Esophagus squamous epithelium (tissue), 5 donors: ENCODE data around the gene GLRX. TPM values are rescaled to one million over a fixed set of nuclear protein-coding genes. Genes with fewer than 3 reads are reported as not detected.

ENCODE experiments used
- DNase-seq: peaks from one replicate; lab custom pipeline; 2025; lab: John Stamatoyannopoulos, UW
- H3K27ac ChIP-seq, 4 donors: fragments of 200-600 bp; sonication (generic); one replicate each; pipeline ENCODE4 v1.5.1; 2016 to 2019; ENCODE audit warnings: mild to moderate bottlenecking in 1 of 4
- H3K27me3 ChIP-seq, 4 donors: fragments of 200-600 bp; sonication (generic); 1 replicate in 3 of 4; 2 replicates in 1 of 4; pipeline versions ENCODE4 v1.5.1 to v1.6.0; 2017 to 2021; ENCODE audit warnings: antibody characterized with exemption in 1 of 4
- H3K36me3 ChIP-seq, 3 donors: fragments of 200-600 bp; sonication (generic); one replicate each; pipeline ENCODE4 v1.5.1; 2016 to 2019
- H3K4me1 ChIP-seq, 3 donors: fragments of 200-600 bp; sonication (generic); one replicate each; pipeline ENCODE4 v1.5.1; 2017 to 2019
- H3K4me3 ChIP-seq, 4 donors: fragments of 200-600 bp; sonication (generic); 1 replicate in 3 of 4; 2 replicates in 1 of 4; pipeline ENCODE4 v1.5.1; 2016 to 2019; ENCODE audit warnings: mild to moderate bottlenecking in 2 of 4, moderate library complexity in 1 of 4
- H3K9me3 ChIP-seq, 3 donors: fragments of 200-600 bp; sonication (generic); one replicate each; pipeline ENCODE4 v1.5.1; 2016 to 2019
- POLR2A ChIP-seq, 4 donors: fragments of 450-650 bp; IDR thresholded peaks; one replicate each; pipeline ENCODE4 v1.6.1; 2017; ENCODE audit warnings: antibody characterized with exemption in 4 of 4, mild to moderate bottlenecking in 4 of 4, moderate library complexity in 3 of 4
- WGBS, 2 donors: methylation state at CpG; one replicate each; pipeline ENCODE4 v1.1.5; 2018; 5-methylcytosine and 5-hydroxymethylcytosine counted together
- intact Hi-C: fragments of 100-400 bp; cut with DNase I; formaldehyde crosslinking; loops from one replicate; pipeline ENCODE4 v1.15.0; 2022
- total RNA-seq, 4 donors: library from RNA; depleted of rRNA; stranded (reverse); fragments of >200 nt; gene quantifications; one replicate each; pipeline ENCODE4 v1.1.0, GENCODE V29; 2016
- TF ChIP-seq, protein P1 (sequence below), 6 experiments: fragments of 450-650 bp in 4 of 6; fragments of 200-600 bp in 2 of 6; sonication (generic) in 2 of 6; IDR thresholded peaks; one replicate each; pipeline ENCODE4 v1.5.1; 2016 to 2019; ENCODE audit warnings: antibody characterized with exemption in 6 of 6, mild to moderate bottlenecking in 4 of 6, moderate library complexity in 4 of 6
- donor health status: DM: yes; HTN: yes; CAD: no.

The GLRX gene
- total RNA-seq, 4 donors from 2014 or later = 5.3 to 37.8 (median 14.2) TPM

GRCh38 chr5:95850391-95850894, 27.9 kb upstream of the GLRX start:
- no peaks in the 10 kb centered on the region for H3K9me3 ChIP-seq
- DNase-seq = no peak
- peaks cover 0 to 7% (median 5%) of the 10 kb centered on the region in 3 donors for H3K4me1 ChIP-seq
- intact Hi-C loops = no loop called here
- H3K27ac ChIP-seq = peak overlapping the region in 1 of 4 donors; percentile 21
- H3K4me3 ChIP-seq = no peak overlapping the region
- no peaks in the 10 kb centered on the region for H3K36me3 ChIP-seq
- TF ChIP-seq, protein P1, sequence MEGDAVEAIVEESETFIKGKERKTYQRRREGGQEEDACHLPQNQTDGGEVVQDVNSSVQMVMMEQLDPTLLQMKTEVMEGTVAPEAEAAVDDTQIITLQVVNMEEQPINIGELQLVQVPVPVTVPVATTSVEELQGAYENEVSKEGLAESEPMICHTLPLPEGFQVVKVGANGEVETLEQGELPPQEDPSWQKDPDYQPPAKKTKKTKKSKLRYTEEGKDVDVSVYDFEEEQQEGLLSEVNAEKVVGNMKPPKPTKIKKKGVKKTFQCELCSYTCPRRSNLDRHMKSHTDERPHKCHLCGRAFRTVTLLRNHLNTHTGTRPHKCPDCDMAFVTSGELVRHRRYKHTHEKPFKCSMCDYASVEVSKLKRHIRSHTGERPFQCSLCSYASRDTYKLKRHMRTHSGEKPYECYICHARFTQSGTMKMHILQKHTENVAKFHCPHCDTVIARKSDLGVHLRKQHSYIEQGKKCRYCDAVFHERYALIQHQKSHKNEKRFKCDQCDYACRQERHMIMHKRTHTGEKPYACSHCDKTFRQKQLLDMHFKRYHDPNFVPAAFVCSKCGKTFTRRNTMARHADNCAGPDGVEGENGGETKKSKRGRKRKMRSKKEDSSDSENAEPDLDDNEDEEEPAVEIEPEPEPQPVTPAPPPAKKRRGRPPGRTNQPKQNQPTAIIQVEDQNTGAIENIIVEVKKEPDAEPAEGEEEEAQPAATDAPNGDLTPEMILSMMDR (IDR thresholded peaks at IDR 0.05) = no peak
- TF ChIP-seq POLR2A (IDR thresholded peaks at IDR 0.05) = no peak
- WGBS, 2 donors = 84 to 88% methylated on average over 5 of the region's 5 CpGs
- H3K27me3 ChIP-seq = no peaks in the 10 kb centered on the region

DNA sequence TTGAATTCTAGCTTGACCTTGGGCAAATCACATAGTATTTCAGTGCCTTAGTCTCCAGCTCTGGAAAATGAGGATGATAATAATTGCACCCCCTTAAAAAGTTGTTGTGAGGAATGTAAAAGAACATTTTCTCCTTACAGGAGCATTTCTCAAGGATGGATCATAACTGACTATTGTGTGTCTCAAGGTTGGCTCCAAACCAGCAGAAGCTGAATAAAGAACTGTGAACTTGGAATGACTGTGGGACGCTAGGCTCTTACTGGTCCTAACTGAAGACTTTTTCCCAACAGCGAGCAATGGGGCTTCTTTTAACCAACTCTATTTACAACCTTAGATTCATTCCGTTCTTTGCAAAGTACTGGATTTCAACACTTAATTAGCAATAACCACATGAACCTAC, 26.2 kb upstream of the GLRX start:
- Histone ChIP-seq H3K36me3 (no peaks in the 10 kb centered on the region), H3K4me1 (peaks cover 0 to 7% (median 5%) of the 10 kb centered on the region in 3 donors), H3K27ac (no peak overlapping the region), H3K4me3 (no peak overlapping the region), H3K27me3 (no peaks in the 10 kb centered on the region), H3K9me3 (no peaks in the 10 kb centered on the region)
- TF ChIP-seq, protein P1 (IDR thresholded peaks at IDR 0.05) = no peak
- TF ChIP-seq POLR2A (IDR thresholded peaks at IDR 0.05) = no peak
- intact Hi-C loops = loop anchor here (5.0 kb wide), 2 partner anchors 66 to 201 kb away; partner anchors contain the start of gene RFESD
- DNase-seq = no peak
- WGBS, 2 donors = 65 to 67% methylated on average over 3 of the region's 3 CpGs

DNA sequence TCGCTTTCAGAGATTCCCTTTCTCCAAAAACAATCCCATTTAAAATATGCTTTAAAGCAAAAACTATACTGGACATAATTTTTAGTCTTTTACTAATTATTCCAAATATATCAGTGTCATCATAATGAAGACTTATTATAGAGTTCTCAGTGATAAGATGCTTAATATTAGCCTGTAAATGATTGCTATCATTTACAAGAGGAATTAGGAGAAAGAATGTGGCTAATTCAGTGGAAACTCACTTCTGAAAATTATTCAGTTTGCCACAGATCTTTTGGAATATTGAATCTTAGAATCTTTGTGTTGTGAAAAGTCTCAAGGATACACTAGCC, 24.7 kb upstream of the GLRX start:
- Histone ChIP-seq H3K27me3 (no peaks in the 10 kb centered on the region), H3K9me3 (no peaks in the 10 kb centered on the region), H3K4me3 (no peak overlapping the region), H3K27ac (no peak overlapping the region), H3K4me1 (peaks cover 0 to 19% (median 13%) of the 10 kb centered on the region in 3 donors), H3K36me3 (no peaks in the 10 kb centered on the region)
- TF ChIP-seq POLR2A (IDR thresholded peaks at IDR 0.05) = no peak
- TF ChIP-seq, protein P1 (IDR thresholded peaks at IDR 0.05) = peak in 1 of 6 experiments; percentile 20
- WGBS, 2 donors = 11% methylated on average over 1 of the region's 1 CpG
- DNase-seq = no peak
- intact Hi-C loops = loop anchor here (5.0 kb wide), 2 partner anchors 65 to 200 kb away; partner anchors contain the start of gene RFESD

- WGBS, 2 donors = 55 to 63% methylated on average over 7 of the region's 7 CpGs
- peak overlapping the region in 1 of 4 donors; percentile 16 for H3K27ac ChIP-seq
- no peaks in the 10 kb centered on the region for H3K27me3 ChIP-seq
- H3K4me3 ChIP-seq = no peak overlapping the region
- peaks cover 0 to 24% (median 13%) of the 10 kb centered on the region in 3 donors for H3K4me1 ChIP-seq
- no peaks in the 10 kb centered on the region for H3K9me3 ChIP-seq
- DNase-seq = no peak
- intact Hi-C loops = loop anchor here (5.0 kb wide), 2 partner anchors 64 to 199 kb away; partner anchors contain the start of gene RFESD
- TF ChIP-seq POLR2A (IDR thresholded peaks at IDR 0.05) = no peak
- TF ChIP-seq, protein P1 (IDR thresholded peaks at IDR 0.05) = peak; percentile 63 to 96 (median 96)
- no peaks in the 10 kb centered on the region for H3K36me3 ChIP-seq
These were observed 24.2 kb upstream of the GLRX start for GRCh38 chr5:95846554-95847260.

- H3K27me3 ChIP-seq = no peaks in the 10 kb centered on the region
- no peak overlapping the region for H3K27ac ChIP-seq
- peaks cover 0 to 35% (median 13%) of the 10 kb centered on the region in 3 donors for H3K4me1 ChIP-seq
- H3K9me3 ChIP-seq = no peaks in the 10 kb centered on the region
- TF ChIP-seq, protein P1 (IDR thresholded peaks at IDR 0.05) = no peak
- TF ChIP-seq POLR2A (IDR thresholded peaks at IDR 0.05) = no peak
- intact Hi-C loops = loop anchor here (5.0 kb wide), 2 partner anchors 63 to 198 kb away; partner anchors contain the start of gene RFESD
- no peak overlapping the region for H3K4me3 ChIP-seq
- 70 to 86% methylated on average over 3 of the region's 3 CpGs for WGBS, 2 donors
- no peaks in the 10 kb centered on the region for H3K36me3 ChIP-seq
- no peak for DNase-seq
These were observed 22.9 kb upstream of the GLRX start for GRCh38 chr5:95845391-95845790.
